K562 (cell line): ENCODE results near the gene CASP2. TPM values are rescaled to one million over a fixed set of nuclear protein-coding genes. Genes with fewer than 3 reads are reported as not detected.

Experiments used
- ATAC-seq: fragments of 200-7000 bp; cut with Tn5 transposase; 3 replicates; pipeline ENCODE4 v1.9.1; 2020; ENCODE audit warnings: moderate library complexity
- BruUV-seq: library from RNA; stranded (reverse); fragments of 400-500 nt; replicated peaks from 2 replicates; lab custom pipeline; 2021; lab: Mats Ljungman, UMichigan
- CTCF ChIA-PET: fragments of 300-600 bp; formaldehyde crosslinking; extraction: SDS; loops from one replicate; lab custom pipeline; 2021; ENCODE audit warnings: low intra/inter-chr PET ratio; lab: Yijun Ruan, JAX
- POLR2A ChIA-PET: fragments of 300-600, 350-650 bp; sonication (Branson Sonifier 250); formaldehyde crosslinking; extraction: SDS; loops from one replicate; lab custom pipeline; 2021; ENCODE audit warnings: antibody characterized with exemption, inconsistent platforms; lab: Yijun Ruan, JAX
- DNase-seq, 4 experiments: peaks; one replicate each; pipeline versions ENCODE4 v3.0.0 to v3.0.0-alpha.2; 2011 to 2018; ENCODE audit warnings: low spot score in 3 of 4, mixed read lengths in 3 of 4; ENCODE audit errors: extremely low read depth in 1 of 4
- FAIRE-seq: peaks from 2 replicates; lab custom pipeline; 2011; peaks lifted over from hg19 to GRCh38; lab: Jason Lieb, UNC
- H2AFZ ChIP-seq: 2 replicates; pipeline ENCODE4 v1.6.0; 2011; ENCODE audit warnings: low read depth, low read length, control low read depth, inconsistent platforms
- H3K27ac ChIP-seq: fragments of 200-600 bp; 3 replicates; pipeline ENCODE4 v1.8.0; 2011; ENCODE audit warnings: low read depth, mild to moderate bottlenecking, control low read depth, inconsistent platforms, low read length, moderate library complexity, mixed read lengths; ENCODE audit errors: extremely low read depth
- H3K27me3 ChIP-seq, 2 experiments: fragments of 300-600 bp in 1 of 2; 2 replicates in 1 of 2; 3 replicates in 1 of 2; pipeline versions ENCODE4 v1.6.0 to v1.8.0; 2011; ENCODE audit warnings: inconsistent platforms in 2 of 2, low read length in 2 of 2, mild to moderate bottlenecking in 1 of 2, mixed read lengths in 1 of 2, moderate library complexity in 1 of 2; ENCODE audit not compliant: control insufficient read depth in 2 of 2, insufficient read depth in 2 of 2
- H3K36me3 ChIP-seq: fragments of 300-600 bp; 3 replicates; pipeline ENCODE4 v1.8.0; 2011; ENCODE audit warnings: mild to moderate bottlenecking, low read length, inconsistent platforms; ENCODE audit not compliant: control insufficient read depth, insufficient read depth
- H3K4me1 ChIP-seq, 2 experiments: fragments of 200-600 bp in 1 of 2; replicated peaks in 1 of 2; 2 replicates in 1 of 2; 3 replicates in 1 of 2; pipeline versions ENCODE4 v1.5.1 to v1.8.0; 2011; ENCODE audit warnings: inconsistent platforms in 2 of 2, low read length in 2 of 2, mild to moderate bottlenecking in 1 of 2, mixed read lengths in 1 of 2, moderate library complexity in 1 of 2; ENCODE audit not compliant: control insufficient read depth in 2 of 2, insufficient read depth in 2 of 2
- H3K4me2 ChIP-seq: 2 replicates; pipeline ENCODE4 v1.6.1; 2011; ENCODE audit warnings: low read length, control low read depth, inconsistent platforms, mixed read lengths; ENCODE audit not compliant: insufficient read depth
- H3K4me3 ChIP-seq: fragments of 200-600 bp; sonication (generic), shearing (Covaris generic); 2 replicates; pipeline ENCODE4 v1.5.1; 2016; ENCODE audit warnings: control low read depth, inconsistent platforms
- H3K79me2 ChIP-seq: fragments of 200-600 bp; 3 replicates; pipeline ENCODE4 v1.8.0; 2011; ENCODE audit warnings: low read length, inconsistent platforms; ENCODE audit not compliant: control insufficient read depth, insufficient read depth
- H3K9ac ChIP-seq, 2 experiments: 2 replicates each; pipeline versions ENCODE4 v1.6.0 to v1.6.1; 2011; ENCODE audit warnings: low read depth in 2 of 2, low read length in 2 of 2, control low read depth in 1 of 2, inconsistent platforms in 1 of 2, mild to moderate bottlenecking in 1 of 2, mixed read lengths in 1 of 2; ENCODE audit not compliant: insufficient read depth in 1 of 2
- H3K9me1 ChIP-seq: one replicate; pipeline ENCODE4 v1.6.0; 2011; ENCODE audit warnings: inconsistent platforms, mild to moderate bottlenecking, low read length, moderate library complexity; ENCODE audit not compliant: control insufficient read depth, insufficient read depth
- H3K9me3 ChIP-seq: replicated peaks from 2 replicates; pipeline ENCODE4 v1.5.1; 2011; ENCODE audit warnings: low read depth, low read length, inconsistent platforms; ENCODE audit not compliant: control insufficient read depth, insufficient read depth
- H4K20me1 ChIP-seq: replicated peaks from 2 replicates; pipeline ENCODE4 v1.6.1; 2011; ENCODE audit warnings: low read length, inconsistent platforms, mixed read lengths; ENCODE audit not compliant: control insufficient read depth, insufficient read depth
- ARID4B ChIP-seq: sonication (generic); formaldehyde crosslinking; IDR thresholded peaks from 2 replicates; pipeline ENCODE4 v1.8.0; 2022; ENCODE audit warnings: mild to moderate bottlenecking, missing genetic modification reagents
- RBBP5 ChIP-seq: fragments of 200-600 bp; sonication (generic); IDR thresholded peaks from 2 replicates; pipeline ENCODE4 v1.6.1; 2012; ENCODE audit warnings: borderline replicate concordance, mild to moderate bottlenecking, low read length, control low read depth, inconsistent platforms; ENCODE audit not compliant: insufficient read depth, poor library complexity, severe bottlenecking
- SPI1 ChIP-seq: IDR thresholded peaks from 2 replicates; pipeline ENCODE4 v1.6.1; 2011; ENCODE audit warnings: low read depth, low read length, control low read depth, borderline replicate concordance
- TCF7L2 ChIP-seq: fragments of 150-350 bp; IDR thresholded peaks from 2 replicates; pipeline ENCODE4 v1.6.1; 2016; ENCODE audit warnings: low read depth, mild to moderate bottlenecking, low read length, moderate library complexity
- ZNF143 ChIP-seq: sonication (generic); formaldehyde crosslinking; IDR thresholded peaks from 2 replicates; pipeline ENCODE4 v1.9.0; 2022; ENCODE audit warnings: mild to moderate bottlenecking, missing genetic modification reagents
- WGBS: fragments of 100-300 bp; shearing (Covaris generic); methylation state at CpG from one replicate; pipeline ENCODE4 v1.1.6; 2016; ENCODE audit warnings: low coverage, mixed read lengths; ENCODE audit not compliant: insufficient coverage; ENCODE audit errors: missing lambda C conversion rate; 5-methylcytosine and 5-hydroxymethylcytosine counted together
- in situ Hi-C: fragments of 300-500 bp; cut with MboI; formaldehyde crosslinking; loops from 4 replicates; pipeline ENCODE4 v1.15.0; 2018; ENCODE audit warnings: inconsistent platforms, mixed read lengths
- intact Hi-C: fragments of 100-400 bp; cut with micrococcal nuclease; formaldehyde crosslinking; loops from 2 replicates; pipeline ENCODE4 v1.14.2; 2022
- polyA plus RNA-seq, 8 experiments: library from polyadenylated mRNA; depleted of rRNA in 4 of 8; stranded (reverse) in 5 of 8; unstranded in 3 of 8; fragments of >200 nt; fragmentation: Nextera tagmentation in 2 of 8; fragmentation: Illumina TruSeq in 1 of 8; extraction: Ambion mirVana in 2 of 8; extraction: Trizol in 1 of 8; gene quantifications; 2 replicates each; pipeline versions ENCODE4 v1.2.1 to v1.2.3, GENCODE V29; 2011 to 2014; ENCODE audit warnings: inconsistent platforms in 1 of 8, missing spikeins in 1 of 8
- total RNA-seq, 7 experiments: library from RNA; depleted of rRNA in 6 of 7; stranded (reverse); fragments of >200 nt in 6 of 7; fragmentation: Illumina TruSeq in 2 of 7; extraction: Trizol in 2 of 7; gene quantifications; 2 replicates each; pipeline versions ENCODE4 v1.2.1 to v1.2.3, GENCODE V29; 2011 to 2021; ENCODE audit warnings: low replicate concordance in 1 of 7
- TF ChIP-seq, protein P1 (sequence below): fragments of 450-650 bp; IDR thresholded peaks from 2 replicates; pipeline ENCODE4 v1.6.1; 2017; ENCODE audit warnings: antibody characterized with exemption, mild to moderate bottlenecking

CASP2 gene
- total and polyA plus RNA-seq, 9 of the 15 experiments (the other 6 are each of a cell fraction or from before 2014, with no cell fraction given): 18.8 to 64.9 (median 24.1) TPM

- CTCF ChIA-PET: no interaction called here
- ATAC-seq: no peak
- Histone ChIP-seq H3K4me3 (no peak overlapping the region), H3K9me1 (peaks cover 4% of the 10 kb centered on the region)
- no peak for DNase-seq
- TF ChIP-seq RBBP5 (no peak), TCF7L2 (no peak), SPI1 (peak; percentile 65), ZNF143 (CRISPR knock-in tag) (no peak), ARID4B (peak; percentile 20; the same call in 1 of the 2 replicates)
- TF ChIP-seq, protein P1, sequence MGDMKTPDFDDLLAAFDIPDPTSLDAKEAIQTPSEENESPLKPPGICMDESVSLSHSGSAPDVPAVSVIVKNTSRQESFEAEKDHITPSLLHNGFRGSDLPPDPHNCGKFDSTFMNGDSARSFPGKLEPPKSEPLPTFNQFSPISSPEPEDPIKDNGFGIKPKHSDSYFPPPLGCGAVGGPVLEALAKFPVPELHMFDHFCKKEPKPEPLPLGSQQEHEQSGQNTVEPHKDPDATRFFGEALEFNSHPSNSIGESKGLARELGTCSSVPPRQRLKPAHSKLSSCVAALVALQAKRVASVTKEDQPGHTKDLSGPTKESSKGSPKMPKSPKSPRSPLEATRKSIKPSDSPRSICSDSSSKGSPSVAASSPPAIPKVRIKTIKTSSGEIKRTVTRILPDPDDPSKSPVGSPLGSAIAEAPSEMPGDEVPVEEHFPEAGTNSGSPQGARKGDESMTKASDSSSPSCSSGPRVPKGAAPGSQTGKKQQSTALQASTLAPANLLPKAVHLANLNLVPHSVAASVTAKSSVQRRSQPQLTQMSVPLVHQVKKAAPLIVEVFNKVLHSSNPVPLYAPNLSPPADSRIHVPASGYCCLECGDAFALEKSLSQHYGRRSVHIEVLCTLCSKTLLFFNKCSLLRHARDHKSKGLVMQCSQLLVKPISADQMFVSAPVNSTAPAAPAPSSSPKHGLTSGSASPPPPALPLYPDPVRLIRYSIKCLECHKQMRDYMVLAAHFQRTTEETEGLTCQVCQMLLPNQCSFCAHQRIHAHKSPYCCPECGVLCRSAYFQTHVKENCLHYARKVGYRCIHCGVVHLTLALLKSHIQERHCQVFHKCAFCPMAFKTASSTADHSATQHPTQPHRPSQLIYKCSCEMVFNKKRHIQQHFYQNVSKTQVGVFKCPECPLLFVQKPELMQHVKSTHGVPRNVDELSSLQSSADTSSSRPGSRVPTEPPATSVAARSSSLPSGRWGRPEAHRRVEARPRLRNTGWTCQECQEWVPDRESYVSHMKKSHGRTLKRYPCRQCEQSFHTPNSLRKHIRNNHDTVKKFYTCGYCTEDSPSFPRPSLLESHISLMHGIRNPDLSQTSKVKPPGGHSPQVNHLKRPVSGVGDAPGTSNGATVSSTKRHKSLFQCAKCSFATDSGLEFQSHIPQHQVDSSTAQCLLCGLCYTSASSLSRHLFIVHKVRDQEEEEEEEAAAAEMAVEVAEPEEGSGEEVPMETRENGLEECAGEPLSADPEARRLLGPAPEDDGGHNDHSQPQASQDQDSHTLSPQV: no peak
- TF ChIP-seq, all 486 proteins: peak for 2
- FAIRE-seq: no peak
- no peak overlapping the region for H3K9ac ChIP-seq
- H3K4me2 ChIP-seq: no peak overlapping the region
- no peak overlapping the region for H3K27ac ChIP-seq
- H3K27me3 ChIP-seq: no peaks in the 10 kb centered on the region
- in situ Hi-C loops (no loop called here), intact Hi-C loops (no loop called here)
- no TSS peak for BruUV-seq
- peaks cover 57% of the 10 kb centered on the region for H3K79me2 ChIP-seq
- H3K36me3 ChIP-seq: peaks cover 81% of the 10 kb centered on the region
- peaks cover 15 to 28% of the 10 kb centered on the region in 2 experiments; a peak in 4 of 5 replicates for H3K4me1 ChIP-seq
- POLR2A ChIA-PET: interaction anchor here (1.2 to 1.5 kb wide), 2 partner anchors 13 to 23 kb away, joined by 4 read pairs; partner anchors contain the start of gene CLCN1
- H2AFZ ChIP-seq: no peak overlapping the region
- no peaks in the 10 kb centered on the region for H3K9me3 ChIP-seq
- WGBS: 98% methylated on average over 5 of the region's 5 CpGs
- H4K20me1 ChIP-seq: no peaks in the 10 kb centered on the region; the same call in 1 of the 2 replicates
These were observed 4.7 kb downstream of the CASP2 start for GRCh38 chr7:143292876-143293275.
